Stimulated activated CD8-positive, alpha-beta memory T cell treated with anti-CD3 and anti-CD28 coated beads, Interleukin-4, amount 100 ng/mL, for 1 hour (primary cell): ENCODE results near the gene TIMP2.
"Not testable (repeated sequence)": the region's sequence is repeated elsewhere in the genome, so short reads cannot be mapped to it uniquely, and the experiment has no call there.

Experiments
- DNase-seq, 2 donors: peaks; one replicate each; pipeline ENCODE4 v3.0.0-alpha.2; 2020; ENCODE audit warnings: low read depth in 2 of 2, low spot score in 1 of 2

The TIMP2 gene

GRCh38 chr17:78956254-78956653 is 31.1 kb upstream of the TIMP2 start:
- DNase-seq: no peak

DNA sequence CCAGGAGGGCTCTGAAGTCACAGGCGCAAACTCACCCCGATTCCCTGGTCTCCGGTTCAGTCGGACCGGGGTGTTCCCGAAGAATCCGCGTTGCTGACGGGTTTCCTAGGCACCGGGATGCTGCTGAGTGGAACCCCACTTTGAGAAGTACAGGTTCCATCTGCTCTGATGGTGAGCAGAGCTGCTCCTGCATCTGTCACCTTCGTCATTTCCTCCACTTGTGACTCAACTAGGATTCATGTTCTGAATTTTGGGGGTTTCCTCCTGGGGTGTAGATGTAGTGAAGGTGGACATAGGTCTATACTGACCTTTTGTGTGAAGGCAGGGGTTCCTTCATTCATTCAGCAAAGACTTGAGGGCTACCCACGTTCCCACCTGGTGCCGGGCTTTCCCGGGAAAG is 29.5 kb upstream of the TIMP2 start:
- DNase-seq: no peak

DNA sequence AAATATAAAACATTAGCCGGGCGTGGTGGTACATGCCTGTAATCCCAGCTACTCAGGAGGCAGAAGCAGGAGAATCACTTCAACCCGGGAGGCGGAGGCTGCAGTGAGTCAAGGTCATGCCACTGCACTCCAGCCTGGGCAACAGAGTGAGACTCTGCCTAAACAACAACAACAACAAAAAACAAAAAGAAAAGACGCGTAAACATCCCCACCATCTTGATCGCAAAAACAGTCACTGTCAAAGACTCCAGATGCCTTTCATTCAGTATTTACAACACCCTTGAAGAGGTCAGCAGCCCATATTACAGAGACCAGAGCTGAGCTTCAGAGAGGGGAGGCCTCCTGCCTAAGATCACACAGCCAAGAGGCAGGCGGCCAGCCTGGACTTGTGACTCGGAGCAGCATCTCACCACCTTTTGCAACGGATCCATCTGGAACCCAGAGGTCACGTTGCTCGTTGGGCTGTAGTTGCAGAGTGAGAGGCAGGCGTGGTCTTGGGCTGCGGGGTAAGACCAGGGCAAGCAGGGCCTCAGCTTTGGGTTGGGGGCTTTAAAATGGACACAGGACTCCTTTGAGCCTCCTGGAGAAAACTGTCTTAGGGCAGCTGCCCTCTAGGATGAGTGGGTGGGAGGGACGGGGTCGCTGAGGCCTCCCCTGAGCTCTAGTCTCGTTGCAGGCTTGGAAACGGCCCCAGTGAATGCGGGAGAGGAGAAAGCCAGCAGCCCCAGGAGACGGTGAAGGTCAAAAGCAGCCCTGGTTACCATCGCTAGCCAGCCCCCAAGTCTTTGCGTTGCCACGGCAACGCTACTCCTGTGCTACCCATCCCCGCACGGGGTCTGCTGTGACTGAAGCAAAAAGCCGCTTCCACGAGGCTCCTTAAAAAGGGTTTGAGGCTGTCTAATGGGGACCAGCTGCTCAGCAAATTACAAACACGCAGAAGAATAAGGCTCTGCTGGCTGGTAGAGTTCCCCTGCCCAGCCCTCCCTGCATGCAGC is 28.5 kb upstream of the TIMP2 start:
- no peak for DNase-seq

GRCh38 chr17:78952706-78953105 is 27.5 kb upstream of the TIMP2 start:
- no peak for DNase-seq

GRCh38 chr17:78951967-78952551 is 26.9 kb upstream of the TIMP2 start:
- DNase-seq: no peak

- DNase-seq: no peak
Measured at GRCh38 chr17:78950870-78951269, 25.7 kb upstream of the TIMP2 start.

GRCh38 chr17:78947235-78948149 is 22.3 kb upstream of the TIMP2 start:
- DNase-seq: no peak

GRCh38 chr17:78946631-78947030 is 21.4 kb upstream of the TIMP2 start:
- DNase-seq: no peak

GRCh38 chr17:78946131-78946530 is 20.9 kb upstream of the TIMP2 start:
- no peak for DNase-seq

DNA sequence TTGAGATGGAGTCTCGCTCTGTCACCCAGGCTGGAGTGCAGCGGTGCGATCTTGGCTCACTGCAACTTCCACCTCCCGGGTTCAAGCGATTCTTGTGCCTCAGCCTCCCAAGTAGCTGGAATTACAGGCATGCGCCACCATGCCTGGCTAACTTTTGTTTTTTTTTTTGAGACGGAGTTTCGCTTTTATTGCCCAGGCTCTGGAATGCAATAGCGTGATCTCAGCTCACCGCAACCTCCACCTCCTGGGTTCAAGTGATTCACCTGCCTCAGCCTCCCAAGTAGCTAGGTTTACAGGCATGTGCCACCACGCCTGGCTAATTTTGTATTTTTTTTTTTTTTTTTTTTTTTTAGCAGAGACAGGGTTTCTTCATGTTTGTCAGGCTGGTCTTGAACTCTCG is 20.3 kb upstream of the TIMP2 start:
- not testable (repeated sequence) for DNase-seq

DNA sequence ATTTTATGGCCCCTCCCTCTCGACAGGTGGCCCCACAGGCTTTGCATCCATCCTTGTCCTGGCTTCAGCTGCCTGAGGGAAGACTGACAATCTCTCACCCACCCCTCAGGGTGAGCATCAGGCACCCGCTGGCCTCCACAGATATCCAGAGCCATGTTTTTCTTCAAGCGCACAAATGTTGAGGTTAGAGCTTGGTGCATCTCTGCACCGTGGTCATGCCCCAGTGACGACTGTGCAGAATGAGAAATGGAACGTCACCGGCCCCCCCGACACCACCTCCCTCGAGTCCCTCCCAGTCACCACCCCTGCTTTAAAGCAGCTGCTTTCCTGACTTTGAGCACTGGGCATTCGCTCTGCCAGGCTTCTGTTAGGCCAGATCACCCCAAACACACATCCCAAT is 19.8 kb upstream of the TIMP2 start:
- DNase-seq: no peak

- no peak for DNase-seq
Measured at GRCh38 chr17:78944026-78944425, 18.8 kb upstream of the TIMP2 start.

GRCh38 chr17:78940708-78941107 is 15.5 kb upstream of the TIMP2 start:
- DNase-seq: no peak

GRCh38 chr17:78940258-78940657 is 15.1 kb upstream of the TIMP2 start:
- DNase-seq: no peak

- no peak for DNase-seq
Measured at GRCh38 chr17:78939615-78940014, 14.4 kb upstream of the TIMP2 start.

- DNase-seq: no peak
Measured at GRCh38 chr17:78937561-78937960, 12.4 kb upstream of the TIMP2 start.

- DNase-seq: no peak
Measured at GRCh38 chr17:78935419-78936323, 10.5 kb upstream of the TIMP2 start.

DNA sequence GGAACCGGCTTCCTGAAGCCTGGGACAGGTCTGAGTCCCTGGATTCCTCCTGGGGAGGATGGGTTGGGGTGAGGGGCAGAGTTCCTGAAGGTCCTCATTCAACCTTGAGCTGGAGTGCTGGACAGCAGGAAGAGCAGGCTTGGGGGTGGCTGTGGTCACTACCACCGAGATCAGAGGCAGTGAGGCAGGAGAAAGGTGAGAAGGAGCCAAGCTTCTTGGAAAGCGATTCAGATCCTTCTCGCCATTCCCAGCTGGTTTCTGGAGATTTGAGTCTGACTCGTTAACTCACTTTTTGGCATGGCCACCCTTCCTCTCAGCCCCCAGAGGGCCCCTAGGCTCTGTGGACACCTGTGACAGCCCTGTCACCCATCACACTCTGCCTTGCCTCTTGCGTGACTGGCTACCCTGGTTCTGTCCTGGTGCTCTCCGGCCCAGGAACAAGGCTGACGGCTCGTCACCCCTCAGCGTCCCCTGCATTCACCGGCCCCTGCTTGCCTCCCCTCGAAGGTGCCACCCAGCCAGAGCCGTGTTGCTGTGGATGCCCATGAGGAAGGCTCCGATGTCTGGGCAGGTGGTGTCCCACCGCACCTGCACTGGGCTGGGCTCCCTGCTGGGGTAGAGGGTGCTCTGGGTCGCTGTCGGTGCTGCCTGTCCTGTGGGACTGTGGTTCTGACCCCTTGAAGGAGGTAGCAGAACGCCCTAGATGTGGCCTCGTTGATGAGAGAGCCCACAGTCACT is 9.7 kb upstream of the TIMP2 start:
- DNase-seq: no peak

GRCh38 chr17:78933959-78934568 is 8.9 kb upstream of the TIMP2 start:
- DNase-seq: no peak
